Tibial nerve (tissue), 4 donors: ENCODE measurements around the gene NEB.

Source experiments
- CTCF ChIP-seq, 5 experiments: fragments of 200-600 bp in 3 of 5; fragments of 450-650 bp in 2 of 5; sonication (generic) in 3 of 5; IDR thresholded peaks; one replicate each; pipeline ENCODE4 v1.5.1; 2016 to 2019; ENCODE audit warnings: antibody characterized with exemption in 5 of 5, mild to moderate bottlenecking in 3 of 5, moderate library complexity in 2 of 5
- EP300 ChIP-seq, 2 donors: sonication (generic); formaldehyde crosslinking; IDR thresholded peaks; one replicate each; pipeline ENCODE4 v1.6.1; 2017; ENCODE audit warnings: antibody characterized with exemption in 2 of 2, mild to moderate bottlenecking in 1 of 2
- POLR2A ChIP-seq, 2 donors: fragments of 450-650 bp; IDR thresholded peaks; one replicate each; pipeline ENCODE4 v1.6.1; 2017; ENCODE audit warnings: antibody characterized with exemption in 2 of 2, mild to moderate bottlenecking in 2 of 2, moderate library complexity in 2 of 2

GRCh38 chr2:151665959-151666358 lies 68.3 kb downstream of the NEB start:
- TF ChIP-seq CTCF (IDR thresholded peaks at IDR 0.05): no peak
- TF ChIP-seq POLR2A (IDR thresholded peaks at IDR 0.05): no peak
- TF ChIP-seq EP300 (IDR thresholded peaks at IDR 0.05): no peak
